K562 (cell line): ENCODE results near the gene LDLRAD1. TPM values are rescaled to one million over a fixed set of nuclear protein-coding genes. Genes with fewer than 3 reads are reported as not detected.

Source experiments
- ATAC-seq: fragments of 200-7000 bp; cut with Tn5 transposase; 3 replicates; pipeline ENCODE4 v1.9.1; 2020; ENCODE audit warnings: moderate library complexity
- BruUV-seq: library from RNA; stranded (reverse); fragments of 400-500 nt; replicated peaks from 2 replicates; lab custom pipeline; 2021; lab: Mats Ljungman, UMichigan
- CTCF ChIA-PET: fragments of 300-600 bp; formaldehyde crosslinking; extraction: SDS; loops from one replicate; lab custom pipeline; 2021; ENCODE audit warnings: low intra/inter-chr PET ratio; lab: Yijun Ruan, JAX
- POLR2A ChIA-PET: fragments of 300-600, 350-650 bp; sonication (Branson Sonifier 250); formaldehyde crosslinking; extraction: SDS; loops from one replicate; lab custom pipeline; 2021; ENCODE audit warnings: antibody characterized with exemption, inconsistent platforms; lab: Yijun Ruan, JAX
- DNase-seq, 4 experiments: peaks; one replicate each; pipeline versions ENCODE4 v3.0.0 to v3.0.0-alpha.2; 2011 to 2018; ENCODE audit warnings: low spot score in 3 of 4, mixed read lengths in 3 of 4; ENCODE audit errors: extremely low read depth in 1 of 4
- FAIRE-seq: peaks from 2 replicates; lab custom pipeline; 2011; peaks lifted over from hg19 to GRCh38; lab: Jason Lieb, UNC
- H2AFZ ChIP-seq: 2 replicates; pipeline ENCODE4 v1.6.0; 2011; ENCODE audit warnings: low read depth, low read length, control low read depth, inconsistent platforms
- H3K27ac ChIP-seq: fragments of 200-600 bp; 3 replicates; pipeline ENCODE4 v1.8.0; 2011; ENCODE audit warnings: low read depth, mild to moderate bottlenecking, control low read depth, inconsistent platforms, low read length, moderate library complexity, mixed read lengths; ENCODE audit errors: extremely low read depth
- H3K27me3 ChIP-seq, 2 experiments: fragments of 300-600 bp in 1 of 2; 2 replicates in 1 of 2; 3 replicates in 1 of 2; pipeline versions ENCODE4 v1.6.0 to v1.8.0; 2011; ENCODE audit warnings: inconsistent platforms in 2 of 2, low read length in 2 of 2, mild to moderate bottlenecking in 1 of 2, mixed read lengths in 1 of 2, moderate library complexity in 1 of 2; ENCODE audit not compliant: control insufficient read depth in 2 of 2, insufficient read depth in 2 of 2
- H3K36me3 ChIP-seq: fragments of 300-600 bp; 3 replicates; pipeline ENCODE4 v1.8.0; 2011; ENCODE audit warnings: mild to moderate bottlenecking, low read length, inconsistent platforms; ENCODE audit not compliant: control insufficient read depth, insufficient read depth
- H3K4me1 ChIP-seq, 2 experiments: fragments of 200-600 bp in 1 of 2; replicated peaks in 1 of 2; 2 replicates in 1 of 2; 3 replicates in 1 of 2; pipeline versions ENCODE4 v1.5.1 to v1.8.0; 2011; ENCODE audit warnings: inconsistent platforms in 2 of 2, low read length in 2 of 2, mild to moderate bottlenecking in 1 of 2, mixed read lengths in 1 of 2, moderate library complexity in 1 of 2; ENCODE audit not compliant: control insufficient read depth in 2 of 2, insufficient read depth in 2 of 2
- H3K4me2 ChIP-seq: 2 replicates; pipeline ENCODE4 v1.6.1; 2011; ENCODE audit warnings: low read length, control low read depth, inconsistent platforms, mixed read lengths; ENCODE audit not compliant: insufficient read depth
- H3K4me3 ChIP-seq: fragments of 200-600 bp; sonication (generic), shearing (Covaris generic); 2 replicates; pipeline ENCODE4 v1.5.1; 2016; ENCODE audit warnings: control low read depth, inconsistent platforms
- H3K79me2 ChIP-seq: fragments of 200-600 bp; 3 replicates; pipeline ENCODE4 v1.8.0; 2011; ENCODE audit warnings: low read length, inconsistent platforms; ENCODE audit not compliant: control insufficient read depth, insufficient read depth
- H3K9ac ChIP-seq, 2 experiments: 2 replicates each; pipeline versions ENCODE4 v1.6.0 to v1.6.1; 2011; ENCODE audit warnings: low read depth in 2 of 2, low read length in 2 of 2, control low read depth in 1 of 2, inconsistent platforms in 1 of 2, mild to moderate bottlenecking in 1 of 2, mixed read lengths in 1 of 2; ENCODE audit not compliant: insufficient read depth in 1 of 2
- H3K9me1 ChIP-seq: one replicate; pipeline ENCODE4 v1.6.0; 2011; ENCODE audit warnings: inconsistent platforms, mild to moderate bottlenecking, low read length, moderate library complexity; ENCODE audit not compliant: control insufficient read depth, insufficient read depth
- H3K9me3 ChIP-seq: replicated peaks from 2 replicates; pipeline ENCODE4 v1.5.1; 2011; ENCODE audit warnings: low read depth, low read length, inconsistent platforms; ENCODE audit not compliant: control insufficient read depth, insufficient read depth
- H4K20me1 ChIP-seq: replicated peaks from 2 replicates; pipeline ENCODE4 v1.6.1; 2011; ENCODE audit warnings: low read length, inconsistent platforms, mixed read lengths; ENCODE audit not compliant: control insufficient read depth, insufficient read depth
- BMI1 ChIP-seq: fragments of 150-350 bp; IDR thresholded peaks from 2 replicates; pipeline ENCODE4 v1.6.1; 2014; ENCODE audit warnings: low read length
- RFX1 ChIP-seq: fragments of 450-650 bp; IDR thresholded peaks from 2 replicates; pipeline ENCODE4 v1.6.1; 2016; ENCODE audit warnings: mild to moderate bottlenecking, moderate library complexity
- SOX6 ChIP-seq: fragments of 450-650 bp; IDR thresholded peaks from 2 replicates; pipeline ENCODE4 v1.6.1; 2014; ENCODE audit warnings: mild to moderate bottlenecking
- ZNF655 ChIP-seq: fragments of 250-450 bp; sonication (Bioruptor Pico); IDR thresholded peaks from 2 replicates; pipeline ENCODE4 v1.5.0; 2021
- WGBS: fragments of 100-300 bp; shearing (Covaris generic); methylation state at CpG from one replicate; pipeline ENCODE4 v1.1.6; 2016; ENCODE audit warnings: low coverage, mixed read lengths; ENCODE audit not compliant: insufficient coverage; ENCODE audit errors: missing lambda C conversion rate; 5-methylcytosine and 5-hydroxymethylcytosine counted together
- in situ Hi-C: fragments of 300-500 bp; cut with MboI; formaldehyde crosslinking; loops from 4 replicates; pipeline ENCODE4 v1.15.0; 2018; ENCODE audit warnings: inconsistent platforms, mixed read lengths
- intact Hi-C: fragments of 100-400 bp; cut with micrococcal nuclease; formaldehyde crosslinking; loops from 2 replicates; pipeline ENCODE4 v1.14.2; 2022
- polyA plus RNA-seq, 8 experiments: library from polyadenylated mRNA; depleted of rRNA in 4 of 8; stranded (reverse) in 5 of 8; unstranded in 3 of 8; fragments of >200 nt; fragmentation: Nextera tagmentation in 2 of 8; fragmentation: Illumina TruSeq in 1 of 8; extraction: Ambion mirVana in 2 of 8; extraction: Trizol in 1 of 8; gene quantifications; 2 replicates each; pipeline versions ENCODE4 v1.2.1 to v1.2.3, GENCODE V29; 2011 to 2014; ENCODE audit warnings: inconsistent platforms in 1 of 8, missing spikeins in 1 of 8
- total RNA-seq, 7 experiments: library from RNA; depleted of rRNA in 6 of 7; stranded (reverse); fragments of >200 nt in 6 of 7; fragmentation: Illumina TruSeq in 2 of 7; extraction: Trizol in 2 of 7; gene quantifications; 2 replicates each; pipeline versions ENCODE4 v1.2.1 to v1.2.3, GENCODE V29; 2011 to 2021; ENCODE audit warnings: low replicate concordance in 1 of 7

LDLRAD1 gene
- total and polyA plus RNA-seq, 9 of the 15 experiments (the other 6 are each of a cell fraction or from before 2014, with no cell fraction given), result not detected

- no peak overlapping the region for H3K27ac ChIP-seq
- H3K9me3 ChIP-seq, result no peaks in the 10 kb centered on the region
- no peaks in the 10 kb centered on the region for H3K27me3 ChIP-seq
- H3K9ac ChIP-seq, result no peak overlapping the region
- CTCF ChIA-PET, result no interaction called here
- intact Hi-C loops, result no loop called here
- H3K4me3 ChIP-seq, result no peak overlapping the region
- no peaks in the 10 kb centered on the region for H3K9me1 ChIP-seq
- POLR2A ChIA-PET, result interaction anchor here (0.8 to 1.5 kb wide), 4 partner anchors 9 to 24 kb away, joined by 3 to 8 read pairs (median 4); no protein-coding TSS in a partner anchor
- no peaks in the 10 kb centered on the region for H3K79me2 ChIP-seq
- in situ Hi-C loops, result no loop called here
- peaks cover 23% of the 10 kb centered on the region; the same call in 2 of the 3 replicates for H3K36me3 ChIP-seq
- no peaks in the 10 kb centered on the region for H3K4me1 ChIP-seq
- TF ChIP-seq BMI1, result no peak
- TF ChIP-seq SOX6, result peak; percentile 39; the same call in 1 of the 2 replicates
- H4K20me1 ChIP-seq, result no peaks in the 10 kb centered on the region
- ATAC-seq, result peak; percentile 54
- BruUV-seq, result no TSS peak
- no peak overlapping the region for H3K4me2 ChIP-seq
- WGBS, result 15% methylated on average over 3 of the region's 3 CpGs
- no peak for FAIRE-seq
- DNase-seq, result no peak
- no peak overlapping the region for H2AFZ ChIP-seq
Observed at GRCh38 chr1:54028306-54029251, 10.6 kb upstream of the LDLRAD1 start.

- Histone ChIP-seq H3K27me3 (no peaks in the 10 kb centered on the region), H3K4me1 (no peaks in the 10 kb centered on the region), H3K36me3 (peaks cover 21% of the 10 kb centered on the region; the same call in 2 of the 3 replicates), H3K9me1 (no peaks in the 10 kb centered on the region), H4K20me1 (no peaks in the 10 kb centered on the region), H3K4me3 (no peak overlapping the region), H3K9ac (no peak overlapping the region), H3K79me2 (no peaks in the 10 kb centered on the region), H2AFZ (no peak overlapping the region), H3K4me2 (no peak overlapping the region), H3K27ac (no peak overlapping the region), H3K9me3 (no peaks in the 10 kb centered on the region)
- in situ Hi-C loops (no loop called here), intact Hi-C loops (no loop called here)
- ATAC-seq (peak; percentile 34; the same call in 1 of the 3 replicates), DNase-seq (no peak), FAIRE-seq (no peak)
- no TSS peak for BruUV-seq
- 55% methylated on average over 5 of the region's 5 CpGs for WGBS
- POLR2A ChIA-PET, result no interaction called here
- TF ChIP-seq RFX1 (peak; percentile 12; the same call in 1 of the 2 replicates), ZNF655 (no peak)
- CTCF ChIA-PET, result interaction anchor here (0.9 kb wide), 1 partner anchor 13 kb away, joined by 3 read pairs; no protein-coding TSS in a partner anchor
Observed at GRCh38 chr1:54027848-54028247, 9.9 kb upstream of the LDLRAD1 start.
